ENCODE measurements around the gene RASGRP1.

- TF ChIP-seq TAF1 (IDR thresholded peaks at IDR 0.05; ENCODE audit: borderline replicate concordance, insufficient read depth, low read length) (no peak), REST (IDR thresholded peaks at IDR 0.05; ENCODE audit: insufficient read depth in 1 of 2, low read depth in 2 of 2, low read length in 2 of 2) (no peak), POLR2AphosphoS5 (IDR thresholded peaks at IDR 0.05; ENCODE audit: low read depth, low read length) (no peak), SIN3A (IDR thresholded peaks at IDR 0.05; ENCODE audit: borderline replicate concordance, insufficient read depth, low read length) (no peak), FOXP2 (optimal IDR thresholded peaks at IDR 0.05; ENCODE audit: borderline replicate concordance, extremely low read depth, extremely low read length, insufficient read depth) (no peak)
Measured at GRCh38 chr15:38540510-38540909, 24.1 kb downstream of the RASGRP1 start.

All from PFSK-1 (cell line).